GM21576 (cell line): Measurements from ENCODE around the gene NUMBL.
"Not testable (repeated sequence)": the region's sequence is repeated elsewhere in the genome, so short reads cannot be mapped to it uniquely, and the experiment has no call there.

Experiments used
- ATAC-seq: cut with Tn5 transposase; IDR thresholded peaks from one replicate; pipeline ENCODE4 v1.9.1; 2021; ENCODE audit warnings: mild to moderate bottlenecking, moderate library complexity; ENCODE audit not compliant: unreplicated experiment

Gene NUMBL

GRCh38 chr19:40690050-40690692 is at the start of gene NUMBL:
TSS of gene NUMBL (minus strand) at chr19:40690651. CDS start at chr19:40690483, 168 bp downstream.
- no peak for ATAC-seq

DNA sequence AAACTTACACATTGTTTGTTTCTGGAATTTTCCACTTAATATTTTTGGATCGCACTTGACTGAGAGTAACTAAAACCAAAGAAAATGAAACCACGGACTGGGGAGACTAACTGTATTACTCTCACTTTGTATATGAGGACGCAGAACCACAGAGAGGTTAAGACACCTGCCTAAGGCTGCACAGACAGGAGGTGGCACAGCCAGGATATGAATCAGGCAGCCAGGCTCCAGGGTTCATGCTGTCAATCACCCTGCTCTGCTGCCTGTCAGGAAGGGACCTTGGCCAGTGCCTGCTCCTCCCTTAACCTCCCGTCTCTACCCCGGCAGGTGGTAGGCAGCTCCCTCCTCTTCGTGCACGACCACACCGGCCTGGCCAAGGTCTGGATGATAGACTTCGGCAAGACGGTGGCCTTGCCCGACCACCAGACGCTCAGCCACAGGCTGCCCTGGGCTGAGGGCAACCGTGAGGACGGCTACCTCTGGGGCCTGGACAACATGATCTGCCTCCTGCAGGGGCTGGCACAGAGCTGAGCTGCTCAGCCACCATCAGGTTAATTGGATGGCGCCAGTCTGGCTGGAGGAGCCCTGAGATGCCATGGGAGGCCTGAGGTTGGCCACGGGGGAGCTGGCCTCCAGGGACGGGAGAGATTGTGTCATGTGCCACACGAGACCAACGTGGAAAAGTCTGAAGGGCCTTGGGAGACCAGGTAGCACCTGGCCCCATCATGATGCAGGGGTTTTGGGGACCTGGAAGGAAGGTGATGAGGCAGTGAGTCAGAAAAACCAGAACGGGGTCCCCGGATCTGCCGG is 48.8 kb upstream of the NUMBL start:
- no peak for ATAC-seq

- no peak for ATAC-seq
These were observed 46.7 kb upstream of the NUMBL start for GRCh38 chr19:40737102-40737644.

DNA sequence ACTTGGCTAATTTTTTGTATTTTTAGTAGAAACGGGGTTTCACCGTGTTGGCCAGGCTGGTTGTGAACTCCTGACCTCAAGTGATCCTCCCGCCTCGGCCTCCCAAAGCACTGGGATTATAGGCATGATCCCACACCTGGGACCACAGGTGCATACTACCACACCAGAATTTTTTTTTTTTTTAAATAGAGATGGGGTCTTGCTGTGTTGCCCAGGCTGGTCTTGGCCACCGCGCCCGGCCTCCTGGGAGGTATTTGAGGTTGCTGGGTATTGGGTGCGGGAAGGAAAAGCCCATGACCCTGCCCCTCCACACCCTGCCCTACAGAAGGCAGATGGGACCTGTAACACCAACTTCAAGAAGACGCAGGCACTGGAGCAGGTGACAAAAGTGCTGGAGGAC is 46.2 kb upstream of the NUMBL start:
- no peak for ATAC-seq

DNA sequence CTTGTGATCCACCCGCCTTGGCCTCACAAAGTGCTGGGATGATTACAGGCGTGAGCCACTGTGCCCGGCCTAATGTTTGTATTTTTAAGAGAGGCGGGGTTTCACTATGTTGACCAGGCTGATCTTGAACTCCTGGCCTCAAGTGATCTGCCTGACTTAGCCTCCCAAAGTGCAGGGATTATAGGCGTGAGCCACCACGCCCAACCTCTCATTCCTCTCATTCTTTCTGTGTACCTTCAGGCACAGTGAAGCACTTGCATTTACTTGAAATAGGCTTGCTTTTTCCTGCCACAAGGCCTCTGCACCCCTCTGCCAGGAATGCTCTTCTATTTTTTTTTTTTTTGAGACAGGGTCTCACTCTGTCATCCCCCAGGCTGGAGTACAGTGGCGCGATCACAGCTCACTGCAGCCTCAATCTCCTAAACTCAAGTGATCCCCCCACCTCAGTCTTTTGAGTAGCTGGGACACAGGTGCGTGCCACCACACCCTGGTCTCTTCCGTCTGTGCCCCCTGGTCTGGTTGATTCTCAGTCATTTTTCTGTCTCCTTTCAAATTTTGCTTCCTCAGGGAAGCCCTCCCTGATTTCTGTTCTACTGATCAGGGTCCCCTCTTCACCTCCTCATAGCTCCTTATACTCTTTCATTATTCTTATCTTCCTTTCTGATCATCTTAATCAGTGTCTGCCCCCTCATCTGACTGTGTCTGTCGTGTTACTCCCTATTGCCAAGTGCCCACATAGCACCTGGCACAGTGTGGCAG is 44.7 kb upstream of the NUMBL start:
- ATAC-seq = no peak

DNA sequence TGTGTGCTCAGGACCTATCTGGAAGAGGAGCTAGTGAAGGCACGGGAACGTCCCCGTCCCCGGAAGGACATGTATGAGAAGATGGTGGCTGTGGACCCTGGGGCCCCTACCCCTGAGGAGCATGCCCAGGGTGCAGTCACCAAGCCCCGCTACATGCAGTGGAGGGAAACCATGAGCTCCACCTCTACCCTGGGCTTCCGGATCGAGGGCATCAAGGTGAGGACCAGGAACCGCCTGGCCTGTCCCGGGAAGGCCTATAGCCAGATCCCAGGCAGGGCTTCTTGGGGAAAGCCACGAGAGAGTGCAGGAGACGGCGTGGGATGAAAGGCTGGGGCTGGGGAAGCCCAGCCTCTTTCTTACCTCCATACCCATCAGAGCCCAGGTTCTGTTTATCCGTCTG is 42.7 kb upstream of the NUMBL start:
- no peak for ATAC-seq

DNA sequence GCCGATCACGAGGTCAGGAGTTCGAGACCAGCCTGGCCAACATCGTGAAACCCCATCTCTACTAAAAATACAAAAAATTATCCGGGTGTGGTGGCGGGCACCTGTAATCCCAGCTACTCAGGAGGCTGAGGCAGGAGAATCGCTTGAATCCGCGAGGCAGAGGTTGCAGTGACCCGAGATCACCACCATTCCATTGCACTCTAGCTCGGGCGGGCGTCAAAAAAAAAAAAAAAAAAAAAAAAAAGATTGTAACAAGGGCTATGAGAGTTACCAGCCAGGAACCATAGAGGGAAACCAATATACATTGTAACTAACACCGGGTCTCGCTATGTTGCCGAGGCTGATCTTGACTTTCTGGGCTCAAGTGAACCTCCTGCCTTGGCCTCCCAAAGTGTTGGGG is 41.9 kb upstream of the NUMBL start:
- ATAC-seq = not testable (repeated sequence)

- ATAC-seq = not testable (repeated sequence)
These were observed 39.6 kb upstream of the NUMBL start for GRCh38 chr19:40730065-40730464.

- no peak for ATAC-seq
These were observed 35.8 kb upstream of the NUMBL start for GRCh38 chr19:40726279-40726678.

DNA sequence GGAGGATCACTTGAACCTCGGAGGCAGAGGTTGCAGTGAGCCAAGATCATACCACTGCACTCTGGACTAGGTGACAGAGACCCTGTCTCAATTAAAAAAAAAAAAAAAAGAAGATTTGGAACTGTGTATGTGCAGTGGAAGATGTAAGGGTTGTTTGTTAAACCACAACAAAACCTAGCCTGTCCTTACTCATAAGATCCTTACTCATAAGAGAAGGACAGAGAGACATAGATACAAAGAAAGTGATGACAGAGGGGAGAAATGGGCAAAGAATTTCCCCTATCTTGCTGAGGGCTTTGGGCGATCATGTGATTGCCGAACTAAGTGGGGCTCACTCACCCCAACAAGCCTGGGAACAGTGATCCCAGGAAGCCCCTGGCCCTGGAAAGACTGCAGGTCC is 34.4 kb upstream of the NUMBL start:
- no peak for ATAC-seq

GRCh38 chr19:40724315-40724714 is 33.9 kb upstream of the NUMBL start:
- no peak for ATAC-seq

- no peak for ATAC-seq
These were observed 33.3 kb upstream of the NUMBL start for GRCh38 chr19:40723661-40724254.

GRCh38 chr19:40721936-40722661 is 31.6 kb upstream of the NUMBL start:
- ATAC-seq = no peak

DNA sequence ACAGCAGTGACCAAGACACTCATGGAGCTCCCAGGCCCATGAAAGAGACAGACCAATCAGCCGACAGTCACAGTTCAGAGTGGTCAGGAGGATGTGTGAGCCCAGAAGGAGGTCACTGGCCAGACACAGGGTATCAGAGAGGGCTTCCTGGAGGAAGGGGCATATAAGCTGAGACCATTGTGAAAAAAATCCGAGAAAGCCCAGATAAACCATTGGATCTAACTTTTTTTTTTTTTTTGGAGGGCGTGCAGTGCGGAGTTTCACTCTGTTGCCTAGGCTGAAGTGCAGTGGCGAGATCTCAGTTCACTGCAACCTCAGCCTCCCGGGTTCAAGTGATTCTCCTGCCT is 30.7 kb upstream of the NUMBL start:
- ATAC-seq = no peak

- ATAC-seq = no peak
These were observed 29.0 kb upstream of the NUMBL start for GRCh38 chr19:40719414-40719894.

GRCh38 chr19:40718774-40719391 is 28.4 kb upstream of the NUMBL start:
- ATAC-seq = no peak

DNA sequence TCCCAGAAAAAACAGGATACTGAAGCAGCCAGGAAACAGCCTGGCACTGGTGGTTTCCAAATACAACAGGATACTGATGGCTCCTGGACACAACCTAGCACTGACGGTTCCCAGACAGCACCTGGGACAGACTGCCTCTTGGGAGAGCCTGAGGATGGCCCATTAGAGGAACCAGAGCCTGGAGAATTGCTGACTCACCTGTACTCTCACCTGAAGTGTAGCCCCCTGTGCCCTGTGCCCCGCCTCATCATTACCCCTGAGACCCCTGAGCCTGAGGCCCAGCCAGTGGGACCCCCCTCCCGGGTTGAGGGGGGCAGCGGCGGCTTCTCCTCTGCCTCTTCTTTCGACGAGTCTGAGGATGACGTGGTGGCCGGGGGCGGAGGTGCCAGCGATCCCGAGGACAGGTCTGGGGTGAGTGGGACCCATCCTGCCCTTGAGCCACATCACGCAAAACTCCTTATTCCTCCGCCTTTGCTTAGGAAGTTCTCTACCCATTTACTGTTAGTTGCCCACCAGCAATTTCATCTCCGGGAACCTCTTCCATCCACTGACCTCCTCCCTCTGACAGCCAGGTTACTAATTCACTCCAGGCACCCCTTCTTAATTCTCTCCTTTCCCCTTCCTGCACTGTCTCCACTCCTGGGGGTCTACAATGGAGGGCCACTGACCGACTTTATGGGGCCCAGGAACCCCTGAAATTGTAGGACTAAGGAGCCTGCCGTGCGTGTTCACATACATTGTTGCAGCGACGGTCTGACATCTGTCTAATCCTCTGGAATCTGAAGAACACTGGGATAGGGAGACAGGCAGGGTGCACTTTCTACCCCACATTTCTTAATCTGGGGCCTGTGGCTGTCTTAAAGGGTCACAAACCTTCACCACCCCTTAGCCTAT is 27.7 kb upstream of the NUMBL start:
- no peak for ATAC-seq

DNA sequence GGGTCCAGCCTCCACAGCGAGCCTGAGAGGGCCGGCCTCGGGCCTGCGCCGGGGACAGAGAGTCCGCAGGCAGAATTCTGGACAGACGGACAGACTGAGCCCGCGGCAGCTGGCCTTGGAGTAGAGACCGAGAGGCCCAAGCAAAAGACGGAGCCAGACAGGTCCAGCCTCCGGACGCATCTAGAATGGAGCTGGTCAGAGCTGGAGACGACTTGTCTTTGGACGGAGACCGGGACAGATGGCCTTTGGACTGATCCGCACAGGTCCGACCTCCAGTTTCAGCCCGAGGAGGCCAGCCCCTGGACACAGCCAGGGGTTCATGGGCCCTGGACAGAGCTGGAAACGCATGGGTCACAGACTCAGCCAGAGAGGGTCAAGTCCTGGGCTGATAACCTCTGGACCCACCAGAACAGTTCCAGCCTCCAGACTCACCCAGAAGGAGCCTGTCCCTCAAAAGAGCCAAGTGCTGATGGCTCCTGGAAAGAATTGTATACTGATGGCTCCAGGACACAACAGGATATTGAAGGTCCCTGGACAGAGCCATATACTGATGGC is 27.0 kb upstream of the NUMBL start:
- ATAC-seq = no peak
